ENCODE measurements around the gene NPIPB6.
A peak's percentile ranks its signal among the peaks of the same experiment; 100 is the strongest.

The NPIPB6 gene

DNA sequence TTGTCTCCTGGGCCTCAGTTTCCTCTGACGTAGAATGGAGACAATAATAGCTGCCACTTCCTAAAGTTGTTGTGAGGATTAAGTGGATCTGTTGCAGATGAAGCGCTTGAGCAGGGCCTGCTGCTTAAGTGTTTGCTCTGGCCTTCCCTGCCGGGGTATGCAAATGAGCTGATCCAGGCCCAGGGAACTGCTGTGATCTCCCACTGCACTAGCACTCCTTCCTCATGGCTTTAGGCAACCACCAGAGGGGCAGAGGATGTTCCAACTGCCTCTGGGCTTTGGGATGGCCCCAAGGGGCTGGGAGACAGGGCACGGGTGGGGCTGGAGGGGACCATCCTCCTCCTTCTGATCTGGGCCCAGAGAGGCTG lies 64.8 kb downstream of the NPIPB6 start:
- H3K4me1 Mint-ChIP-seq (ENCODE audit: low read depth): peaks cover 28% of the 10 kb centered on the region
- peaks cover 2% of the 10 kb centered on the region for H3K36me3 Mint-ChIP-seq (ENCODE audit: low read depth)
- H3K9me3 Mint-ChIP-seq: no peaks in the 10 kb centered on the region
- peaks cover 27% of the 10 kb centered on the region for H3K27me3 Mint-ChIP-seq (ENCODE audit: low read depth)
- H3K27ac Mint-ChIP-seq: no peak overlapping the region
- DNase-seq (ENCODE audit: low spot score): no peak
- no peak overlapping the region for H3K4me3 Mint-ChIP-seq

DNA sequence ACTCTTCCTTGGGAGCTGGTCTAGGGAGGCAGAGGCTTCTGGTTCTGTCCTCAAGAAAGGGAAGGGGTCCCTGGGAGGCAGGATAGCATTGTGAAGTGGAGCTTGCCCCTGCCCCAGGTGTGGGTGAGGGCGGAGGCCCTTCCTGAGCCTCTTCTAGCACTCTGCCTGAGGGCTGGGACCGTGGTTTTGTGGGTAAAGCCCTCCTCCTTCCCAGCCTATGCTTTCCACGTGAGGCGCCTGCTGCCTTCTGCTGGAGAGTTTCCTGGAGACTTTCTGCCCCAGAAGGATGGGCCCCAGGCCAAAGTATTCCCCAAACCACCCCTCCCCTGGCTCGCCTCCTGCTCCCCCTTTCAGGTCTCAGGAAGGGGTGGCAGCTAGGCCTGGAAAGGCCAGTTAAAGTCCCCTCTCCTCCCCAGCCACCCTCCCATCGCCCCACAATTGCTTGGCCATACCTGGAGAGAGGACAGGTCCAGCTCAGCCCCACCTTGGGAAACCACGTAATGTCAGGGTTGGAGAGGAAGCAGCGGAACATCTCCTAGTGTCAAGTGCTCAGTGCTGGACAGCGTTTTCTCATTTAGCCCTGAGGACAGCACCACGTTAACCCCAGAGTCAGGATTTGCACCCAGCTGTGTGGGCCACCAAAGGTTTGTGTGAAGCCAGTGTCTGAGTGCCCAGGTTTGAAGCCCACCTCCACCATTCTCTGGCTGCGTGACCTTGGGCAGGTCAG lies 65.4 kb downstream of the NPIPB6 start:
- DNase-seq (ENCODE audit: low spot score): no peak
- H3K27me3 Mint-ChIP-seq (ENCODE audit: low read depth): peaks cover 27% of the 10 kb centered on the region
- peaks cover 28% of the 10 kb centered on the region for H3K4me1 Mint-ChIP-seq (ENCODE audit: low read depth)
- H3K27ac Mint-ChIP-seq: no peak overlapping the region
- peak overlapping the region; percentile 56 for H3K4me3 Mint-ChIP-seq
- H3K9me3 Mint-ChIP-seq: no peaks in the 10 kb centered on the region
- H3K36me3 Mint-ChIP-seq (ENCODE audit: low read depth): peaks cover 2% of the 10 kb centered on the region

DNA sequence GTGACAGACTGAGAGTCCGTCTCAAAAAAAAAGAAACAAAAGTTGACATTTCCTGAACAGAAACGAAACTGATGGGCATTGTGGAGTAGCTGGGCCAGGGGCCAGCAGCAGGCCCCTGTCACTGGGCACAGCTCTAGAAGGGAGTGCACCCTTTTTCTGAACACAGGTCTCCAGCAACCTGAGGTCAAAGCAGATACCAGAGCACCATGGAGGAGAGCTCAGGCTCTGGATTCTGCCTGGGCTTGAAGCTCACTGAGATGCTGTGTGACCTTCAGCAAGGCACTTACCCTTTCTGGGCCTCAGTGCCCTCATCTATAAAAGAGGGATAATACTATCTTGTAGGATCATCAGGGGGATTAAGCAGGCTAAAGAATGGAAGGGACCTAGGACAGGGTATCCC lies 66.0 kb downstream of the NPIPB6 start:
- DNase-seq (ENCODE audit: low spot score): no peak
- Mint-ChIP-seq H3K4me3 (peak overlapping the region; percentile 56), H3K9me3 (no peaks in the 10 kb centered on the region), H3K36me3 (ENCODE audit: low read depth) (peaks cover 2% of the 10 kb centered on the region), H3K4me1 (ENCODE audit: low read depth) (peaks cover 28% of the 10 kb centered on the region), H3K27me3 (ENCODE audit: low read depth) (peaks cover 30% of the 10 kb centered on the region), H3K27ac (peak overlapping the region; percentile 62)

DNA sequence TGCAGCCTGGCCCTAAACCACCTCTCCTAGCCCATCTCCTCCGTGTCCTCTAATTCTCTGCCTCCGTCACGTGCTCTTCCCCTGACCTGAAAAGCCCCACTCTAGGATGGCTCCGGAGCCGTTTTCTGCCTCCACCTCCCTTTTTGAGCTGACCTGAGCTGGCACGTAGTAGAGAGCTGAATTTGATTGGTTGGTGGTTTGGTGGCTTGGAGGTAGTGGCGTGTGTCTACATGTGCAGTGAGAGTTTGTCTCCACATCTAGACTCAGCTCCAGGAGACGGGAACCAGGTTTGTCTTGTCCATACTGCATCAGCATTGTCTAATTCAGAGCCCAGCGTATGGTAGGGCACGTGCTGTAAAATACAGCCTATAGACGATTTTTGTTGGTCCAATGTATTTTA lies 68.0 kb downstream of the NPIPB6 start:
- no peaks in the 10 kb centered on the region for H3K9me3 Mint-ChIP-seq
- H3K27me3 Mint-ChIP-seq (ENCODE audit: low read depth): peaks cover 32% of the 10 kb centered on the region
- H3K27ac Mint-ChIP-seq: no peak overlapping the region

DNA sequence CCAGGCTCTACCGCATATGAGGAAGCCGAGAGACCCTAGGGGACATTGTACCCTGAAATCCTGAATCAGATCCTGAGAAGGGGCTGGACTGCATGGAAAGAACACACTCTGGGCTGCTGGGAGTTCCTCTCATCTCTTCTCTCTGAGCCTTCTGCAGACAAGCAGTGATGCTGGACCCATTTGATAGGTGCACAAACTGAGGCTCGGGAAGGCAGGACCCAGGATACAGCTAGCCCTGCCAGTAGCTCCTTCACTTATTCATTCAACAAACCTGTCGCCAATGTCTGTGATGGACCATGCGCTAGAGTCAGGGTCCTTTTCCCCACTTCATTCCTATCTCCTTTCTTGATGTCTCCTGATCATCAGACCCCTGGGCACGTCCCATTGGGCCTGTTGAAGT lies 69.1 kb downstream of the NPIPB6 start:
- H3K27me3 Mint-ChIP-seq (ENCODE audit: low read depth): peaks cover 28% of the 10 kb centered on the region
- peaks cover 38% of the 10 kb centered on the region for H3K4me1 Mint-ChIP-seq (ENCODE audit: low read depth)
- H3K9me3 Mint-ChIP-seq: no peaks in the 10 kb centered on the region
- peaks cover 2% of the 10 kb centered on the region for H3K36me3 Mint-ChIP-seq (ENCODE audit: low read depth)
- peak overlapping the region; percentile 70 for H3K4me3 Mint-ChIP-seq
- DNase-seq (ENCODE audit: low spot score): no peak
- H3K27ac Mint-ChIP-seq: no peak overlapping the region

More for the DNA sequence above, 68.0 kb downstream of the NPIPB6 start:
- Mint-ChIP-seq H3K4me1 (ENCODE audit: low read depth) (peaks cover 38% of the 10 kb centered on the region), H3K36me3 (ENCODE audit: low read depth) (peaks cover 2% of the 10 kb centered on the region), H3K4me3 (peak overlapping the region; percentile 8)
- no peak for DNase-seq (ENCODE audit: low spot score)

DNA sequence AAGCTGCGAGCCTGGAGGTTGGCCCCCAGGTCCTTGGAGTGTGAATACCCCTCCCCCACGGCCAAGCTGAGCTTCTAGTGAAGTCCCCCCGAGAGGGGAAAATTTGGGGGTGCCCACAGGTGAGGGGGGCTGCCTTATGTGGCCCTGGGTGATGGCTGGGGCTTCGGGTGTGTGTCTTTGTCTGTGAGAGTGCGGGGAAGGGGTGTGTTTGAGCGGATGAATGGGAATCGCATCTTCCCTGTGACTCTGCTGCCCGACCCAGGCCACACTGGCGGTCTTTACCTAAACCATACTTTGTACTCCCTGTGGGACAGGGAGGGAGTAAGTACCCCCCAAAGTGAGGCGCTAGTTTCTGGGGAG lies 69.7 kb downstream of the NPIPB6 start:
- peaks cover 2% of the 10 kb centered on the region for H3K36me3 Mint-ChIP-seq (ENCODE audit: low read depth)

DNA sequence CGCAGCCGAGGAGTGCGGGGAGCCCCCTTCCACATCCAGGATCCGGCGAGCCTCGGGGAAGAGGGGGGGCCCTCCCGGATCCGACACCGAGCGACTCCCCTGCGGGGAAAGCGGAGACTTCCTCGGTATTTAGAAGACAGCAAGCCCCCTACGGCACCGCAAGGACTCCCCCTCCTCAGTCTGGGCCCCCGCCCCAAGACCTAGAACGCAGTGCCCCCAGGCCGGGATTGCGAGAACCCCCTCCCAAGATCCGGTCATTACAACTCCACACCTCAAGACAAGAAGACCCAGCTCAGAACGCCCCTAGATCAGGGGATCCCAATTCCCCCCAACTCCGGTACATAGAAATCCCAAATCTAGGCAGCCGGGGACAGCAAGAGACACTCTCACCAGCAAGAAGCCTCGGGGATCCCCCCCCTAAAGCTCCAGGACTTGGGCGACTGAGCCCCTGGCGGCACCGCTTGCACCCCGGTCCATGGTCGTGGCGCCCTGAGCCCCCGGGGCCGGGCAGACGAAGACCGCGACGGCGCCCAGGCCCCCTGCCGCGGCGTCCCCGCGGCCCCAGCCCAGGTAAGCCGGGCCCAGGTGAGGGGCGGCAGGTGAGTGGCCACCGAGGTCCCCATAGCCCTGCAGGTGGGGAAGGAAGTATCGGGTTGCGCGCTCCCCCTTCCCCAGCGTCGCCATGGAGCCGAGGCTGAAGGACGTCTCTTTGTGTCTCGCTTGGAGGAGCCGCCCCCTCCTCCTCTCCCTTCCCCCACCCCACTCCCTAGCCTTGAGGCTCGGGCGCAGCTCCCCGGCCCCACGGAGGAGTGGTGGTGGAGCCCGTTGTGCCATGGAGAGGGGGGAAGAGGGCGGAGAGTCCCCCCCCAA lies 70.3 kb downstream of the NPIPB6 start:
- peak overlapping the region; percentile 45 for H3K27ac Mint-ChIP-seq
- H3K4me3 Mint-ChIP-seq: peak overlapping the region; percentile 83
- peaks cover 43% of the 10 kb centered on the region for H3K4me1 Mint-ChIP-seq (ENCODE audit: low read depth)
- H3K9me3 Mint-ChIP-seq: no peaks in the 10 kb centered on the region
- H3K36me3 Mint-ChIP-seq (ENCODE audit: low read depth): peaks cover 2% of the 10 kb centered on the region
- H3K27me3 Mint-ChIP-seq (ENCODE audit: low read depth): peaks cover 28% of the 10 kb centered on the region
- no peak for DNase-seq (ENCODE audit: low spot score)

More for the DNA sequence above, 69.7 kb downstream of the NPIPB6 start:
- no peak overlapping the region for H3K27ac Mint-ChIP-seq
- H3K4me3 Mint-ChIP-seq: peak overlapping the region; percentile 70
- H3K9me3 Mint-ChIP-seq: no peaks in the 10 kb centered on the region
- peaks cover 28% of the 10 kb centered on the region for H3K27me3 Mint-ChIP-seq (ENCODE audit: low read depth)
- peaks cover 41% of the 10 kb centered on the region for H3K4me1 Mint-ChIP-seq (ENCODE audit: low read depth)
- no peak for DNase-seq (ENCODE audit: low spot score)
